SK-N-SH treated with all-trans-retinoic acid at 6 μM for 48 hours (cell line): ENCODE data around the gene CD47.

Source experiments
- ATAC-seq: fragments of 200-7000 bp; cut with Tn5 transposase; 3 replicates; pipeline ENCODE4 v1.9.1; 2020; ENCODE audit warnings: mild to moderate bottlenecking, moderate library complexity
- ARNTL ChIP-seq: fragments of 450-650 bp; formaldehyde crosslinking; IDR thresholded peaks from 2 replicates; pipeline ENCODE4 v1.5.0; 2020; ENCODE audit warnings: low read depth, mild to moderate bottlenecking, moderate library complexity, borderline replicate concordance
- BACH2 ChIP-seq: fragments of 250-450 bp; sonication (Bioruptor Pico); IDR thresholded peaks from 2 replicates; pipeline ENCODE4 v1.9.0; 2021; ENCODE audit warnings: mild to moderate bottlenecking, borderline replicate concordance
- CREB5 ChIP-seq: fragments of 250-450 bp; sonication (Bioruptor Pico); IDR thresholded peaks from 2 replicates; pipeline ENCODE4 v1.5.1; 2020; ENCODE audit warnings: low read depth, mild to moderate bottlenecking, moderate library complexity
- CSDC2 ChIP-seq: fragments of 250-450 bp; sonication (Bioruptor Pico); IDR thresholded peaks from 2 replicates; pipeline ENCODE4 v1.5.0; 2020; ENCODE audit warnings: mild to moderate bottlenecking, moderate library complexity
- ESRRG ChIP-seq: fragments of 250-450 bp; sonication (Bioruptor Pico); IDR thresholded peaks from 2 replicates; pipeline ENCODE4 v1.6.1; 2021; ENCODE audit warnings: mild to moderate bottlenecking
- GLIS3 ChIP-seq: fragments of 250-450 bp; sonication (Bioruptor Pico); IDR thresholded peaks from 2 replicates; pipeline ENCODE4 v1.5.0; 2020; ENCODE audit warnings: mild to moderate bottlenecking, moderate library complexity
- OSR1 ChIP-seq: fragments of 250-450 bp; sonication (Bioruptor Pico); IDR thresholded peaks from 2 replicates; pipeline ENCODE4 v1.8.0; 2022; ENCODE audit warnings: moderate library complexity, mild to moderate bottlenecking, inconsistent platforms
- PATZ1 ChIP-seq: fragments of 250-450 bp; sonication (Bioruptor Pico); IDR thresholded peaks from 2 replicates; pipeline ENCODE4 v1.8.0; 2020; ENCODE audit warnings: mild to moderate bottlenecking, moderate library complexity, borderline replicate concordance
- POU6F1 ChIP-seq: fragments of 250-450 bp; sonication (Bioruptor Pico); IDR thresholded peaks from 2 replicates; pipeline ENCODE4 v1.8.0; 2021; ENCODE audit warnings: low read depth, mild to moderate bottlenecking, moderate library complexity, borderline replicate concordance
- PPARA ChIP-seq: fragments of 250-450 bp; sonication (Bioruptor Pico); IDR thresholded peaks from 2 replicates; pipeline ENCODE4 v1.5.0; 2020; ENCODE audit warnings: mild to moderate bottlenecking, borderline replicate concordance
- RARB ChIP-seq: fragments of 250-450 bp; sonication (Bioruptor Pico); IDR thresholded peaks from 2 replicates; pipeline ENCODE4 v1.8.0; 2021; ENCODE audit warnings: mild to moderate bottlenecking, moderate library complexity
- SNAI2 ChIP-seq: fragments of 250-450 bp; sonication (Bioruptor Pico); IDR thresholded peaks from 2 replicates; pipeline ENCODE4 v1.5.0; 2020; ENCODE audit warnings: mild to moderate bottlenecking, moderate library complexity
- TCF4 ChIP-seq: fragments of 250-450 bp; sonication (Bioruptor Pico); IDR thresholded peaks from 2 replicates; pipeline ENCODE4 v1.8.0; 2021; ENCODE audit warnings: mild to moderate bottlenecking, moderate library complexity, borderline replicate concordance
- TOX ChIP-seq: fragments of 250-450 bp; sonication (Bioruptor Pico); IDR thresholded peaks from 2 replicates; pipeline ENCODE4 v1.8.0; 2021; ENCODE audit warnings: mild to moderate bottlenecking, moderate library complexity, borderline replicate concordance
- TSHZ2 ChIP-seq: fragments of 250-450 bp; sonication (Bioruptor Pico); IDR thresholded peaks from 2 replicates; pipeline ENCODE4 v1.5.0; 2020; ENCODE audit warnings: mild to moderate bottlenecking, moderate library complexity
- ZC3H10 ChIP-seq: fragments of 250-450 bp; sonication (Bioruptor Pico); IDR thresholded peaks from 2 replicates; pipeline ENCODE4 v1.5.1; 2021; ENCODE audit warnings: mild to moderate bottlenecking, moderate library complexity
- ZFP3 ChIP-seq: fragments of 250-450 bp; sonication (Bioruptor Pico); IDR thresholded peaks from 2 replicates; pipeline ENCODE4 v1.5.0; 2020; ENCODE audit warnings: mild to moderate bottlenecking, moderate library complexity
- ZFP30 ChIP-seq: fragments of 450-650 bp; formaldehyde crosslinking; IDR thresholded peaks from 2 replicates; pipeline ENCODE4 v1.5.0; 2022; ENCODE audit warnings: mild to moderate bottlenecking, moderate library complexity
- ZNF70 ChIP-seq: fragments of 450-650 bp; formaldehyde crosslinking; IDR thresholded peaks from 2 replicates; pipeline ENCODE4 v1.5.0; 2020; ENCODE audit warnings: mild to moderate bottlenecking, moderate library complexity
- ZNF8 ChIP-seq: fragments of 450-650 bp; formaldehyde crosslinking; IDR thresholded peaks from 2 replicates; pipeline ENCODE4 v1.5.0; 2020; ENCODE audit warnings: mild to moderate bottlenecking, moderate library complexity

CD47 gene

GRCh38 chr3:108130236-108130635, 39.4 kb upstream of the CD47 start (continued):
- no peak for TF ChIP-seq POU6F1 (CRISPR knock-in tag)

GRCh38 chr3:108127301-108127988, 36.6 kb upstream of the CD47 start:
- no peak for ATAC-seq
- TF ChIP-seq ZNF8 (CRISPR knock-in tag), result no peak
- no peak for TF ChIP-seq TOX (CRISPR knock-in tag)
- no peak for TF ChIP-seq CSDC2
- TF ChIP-seq TCF4 (CRISPR knock-in tag), result no peak
- no peak for TF ChIP-seq ZC3H10
- TF ChIP-seq ZFP3 (CRISPR knock-in tag), result no peak
- TF ChIP-seq OSR1 (CRISPR knock-in tag), result no peak

- no peak for ATAC-seq
- no peak for TF ChIP-seq ZNF8 (CRISPR knock-in tag)
- no peak for TF ChIP-seq ZFP3 (CRISPR knock-in tag)
- no peak for TF ChIP-seq ZC3H10
- TF ChIP-seq GLIS3 (CRISPR knock-in tag), result no peak
- TF ChIP-seq CREB5 (CRISPR knock-in tag), result no peak
- no peak for TF ChIP-seq PATZ1 (CRISPR knock-in tag)
- no peak for TF ChIP-seq ZNF70
- TF ChIP-seq TOX (CRISPR knock-in tag), result no peak
- no peak for TF ChIP-seq ZFP30 (CRISPR knock-in tag)
- TF ChIP-seq ESRRG (CRISPR knock-in tag), result no peak
- no peak for TF ChIP-seq RARB (CRISPR knock-in tag)
- no peak for TF ChIP-seq TCF4 (CRISPR knock-in tag)
- TF ChIP-seq SNAI2, result no peak
- TF ChIP-seq OSR1 (CRISPR knock-in tag), result no peak
- no peak for TF ChIP-seq BACH2 (CRISPR knock-in tag)
- no peak for TF ChIP-seq ARNTL (CRISPR knock-in tag)
- no peak for TF ChIP-seq CSDC2
- no peak for TF ChIP-seq PPARA (CRISPR knock-in tag)
- no peak for TF ChIP-seq POU6F1 (CRISPR knock-in tag)
- TF ChIP-seq TSHZ2 (CRISPR knock-in tag), result no peak
Observed at GRCh38 chr3:108126348-108126747, 35.5 kb upstream of the CD47 start.
